Keratinocyte (primary cell): ENCODE measurements around the gene TC2N. TPM values are rescaled to one million over a fixed set of nuclear protein-coding genes. Genes with fewer than 3 reads are reported as not detected.

Source experiments
- DNase-seq: peaks from one replicate; pipeline ENCODE4 v3.0.0-alpha.2; 2011; ENCODE audit warnings: low read depth, missing footprints, low spot score
- FAIRE-seq: peaks from 2 replicates; lab custom pipeline; 2011; peaks lifted over from hg19 to GRCh38; lab: Jason Lieb, UNC
- H2AFZ ChIP-seq: 2 replicates; pipeline ENCODE4 v1.6.0; 2012; ENCODE audit warnings: low read length, control low read depth, inconsistent platforms; ENCODE audit not compliant: control insufficient read depth
- H3K27ac ChIP-seq: 2 replicates; pipeline ENCODE4 v1.5.1; 2011; ENCODE audit warnings: low read length; ENCODE audit not compliant: control insufficient read depth, insufficient read depth
- H3K27me3 ChIP-seq: 3 replicates; pipeline ENCODE4 v1.6.0; 2011; ENCODE audit warnings: low read length; ENCODE audit not compliant: control insufficient read depth, insufficient read depth; ENCODE audit errors: extremely low read depth
- H3K36me3 ChIP-seq, 2 experiments: 2 replicates in 1 of 2; 3 replicates in 1 of 2; pipeline ENCODE4 v1.5.1; 2011; ENCODE audit warnings: low read length in 2 of 2, mild to moderate bottlenecking in 1 of 2; ENCODE audit not compliant: control insufficient read depth in 2 of 2, insufficient read depth in 2 of 2; ENCODE audit errors: extremely low read depth in 1 of 2
- H3K4me1 ChIP-seq: 3 replicates; pipeline ENCODE4 v1.5.1; 2011; ENCODE audit warnings: low read length; ENCODE audit not compliant: control insufficient read depth, insufficient read depth; ENCODE audit errors: extremely low read depth
- H3K4me2 ChIP-seq: 3 replicates; pipeline ENCODE4 v1.6.0; 2011; ENCODE audit warnings: low read depth, low read length; ENCODE audit not compliant: control insufficient read depth, insufficient read depth; ENCODE audit errors: extremely low read depth
- H3K4me3 ChIP-seq, 3 experiments: fragments of 200-600 bp in 1 of 3; sonication (generic) in 1 of 3; 2 replicates in 2 of 3; 3 replicates in 1 of 3; pipeline ENCODE4 v1.5.1; 2011 to 2016; ENCODE audit warnings: low read length in 3 of 3, mild to moderate bottlenecking in 3 of 3, control low read depth in 2 of 3, inconsistent platforms in 1 of 3, low read depth in 1 of 3, mixed read lengths in 1 of 3, mixed run types in 1 of 3, moderate library complexity in 1 of 3; ENCODE audit not compliant: control insufficient read depth in 2 of 3, insufficient read depth in 2 of 3; ENCODE audit errors: extremely low read depth in 1 of 3
- H3K79me2 ChIP-seq: 2 replicates; pipeline ENCODE4 v1.6.0; 2012; ENCODE audit warnings: low read length; ENCODE audit not compliant: control insufficient read depth, insufficient read depth
- H3K9ac ChIP-seq: 3 replicates; pipeline ENCODE4 v1.6.0; 2011; ENCODE audit warnings: low read length; ENCODE audit not compliant: control insufficient read depth, insufficient read depth; ENCODE audit errors: extremely low read depth
- H3K9me1 ChIP-seq: 3 replicates; pipeline ENCODE4 v1.6.0; 2011; ENCODE audit warnings: low read length; ENCODE audit not compliant: control insufficient read depth, insufficient read depth; ENCODE audit errors: extremely low read depth
- H3K9me3 ChIP-seq: 2 replicates; pipeline ENCODE4 v1.5.1; 2012; ENCODE audit warnings: low read depth, low read length; ENCODE audit not compliant: control insufficient read depth
- H4K20me1 ChIP-seq: 3 replicates; pipeline ENCODE4 v1.6.0; 2011; ENCODE audit warnings: low read length; ENCODE audit not compliant: control insufficient read depth, insufficient read depth; ENCODE audit errors: extremely low read depth
- EZH2 ChIP-seq: IDR thresholded peaks from one replicate; pipeline ENCODE4 v1.6.1; 2012; ENCODE audit warnings: inconsistent platforms, mild to moderate bottlenecking, low read length, moderate library complexity
- dilution Hi-C: fragments of 300-500 bp; cut with MboI; formaldehyde crosslinking; loops from one replicate; pipeline ENCODE4 v1.7.0; 2020; ENCODE audit warnings: low sequenced_read_pairs; ENCODE audit not compliant: extremely low pct_ligation_motif_present
- polyA plus RNA-seq, 5 experiments: library from polyadenylated mRNA; depleted of rRNA in 3 of 5; stranded (reverse) in 3 of 5; stranded (forward) in 1 of 5; unstranded in 1 of 5; fragments of >200 nt; gene quantifications; 1 replicate in 1 of 5; 2 replicates in 3 of 5; 3 replicates in 1 of 5; pipeline versions ENCODE4 v1.2.1 to v1.2.3, GENCODE V29; 2011 to 2012; ENCODE audit warnings: missing spikeins in 2 of 5, low read depth in 1 of 5, low replicate concordance in 1 of 5
- TF ChIP-seq, protein P1 (sequence below), 3 experiments: IDR thresholded peaks in 1 of 3; conservative IDR thresholded peaks in 1 of 3; optimal IDR thresholded peaks in 1 of 3; 2 replicates in 2 of 3; 3 replicates in 1 of 3; pipeline versions ENCODE3 to v1.5.1; 2011; ENCODE audit warnings: low read length in 3 of 3, mild to moderate bottlenecking in 3 of 3, moderate library complexity in 2 of 3, control low read depth in 1 of 3, inconsistent platforms in 1 of 3; ENCODE audit not compliant: insufficient read depth in 2 of 3; ENCODE audit errors: extremely low read depth in 1 of 3

The TC2N gene
- polyA plus RNA-seq, 1 donor (not counting 4 experiments of a cell fraction or from before 2014, with no cell fraction given), result 22.6 TPM

DNA sequence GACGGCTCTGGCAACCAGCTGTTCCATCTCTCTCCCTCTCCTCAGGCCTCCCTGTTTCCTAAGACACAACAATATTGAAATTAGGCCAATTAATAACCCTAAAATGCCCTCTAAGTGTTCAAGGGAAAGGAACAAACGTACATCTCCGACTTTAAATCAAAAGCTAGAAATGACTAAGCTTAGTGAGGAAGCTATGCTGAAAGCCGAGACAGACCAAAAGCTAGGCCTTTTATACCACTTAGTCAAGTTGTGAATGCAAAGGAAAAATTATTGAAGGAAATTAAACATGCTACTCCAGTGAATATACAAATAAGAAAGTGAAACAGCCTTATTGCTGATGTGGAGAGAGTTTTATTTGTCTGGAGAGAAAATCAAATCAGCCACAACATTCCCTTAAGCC, 73.6 kb downstream of the TC2N start:
- FAIRE-seq, result no peak
- no peak overlapping the region for H2AFZ ChIP-seq
- H3K4me1 ChIP-seq, result no peaks in the 10 kb centered on the region
- TF ChIP-seq, protein P1, sequence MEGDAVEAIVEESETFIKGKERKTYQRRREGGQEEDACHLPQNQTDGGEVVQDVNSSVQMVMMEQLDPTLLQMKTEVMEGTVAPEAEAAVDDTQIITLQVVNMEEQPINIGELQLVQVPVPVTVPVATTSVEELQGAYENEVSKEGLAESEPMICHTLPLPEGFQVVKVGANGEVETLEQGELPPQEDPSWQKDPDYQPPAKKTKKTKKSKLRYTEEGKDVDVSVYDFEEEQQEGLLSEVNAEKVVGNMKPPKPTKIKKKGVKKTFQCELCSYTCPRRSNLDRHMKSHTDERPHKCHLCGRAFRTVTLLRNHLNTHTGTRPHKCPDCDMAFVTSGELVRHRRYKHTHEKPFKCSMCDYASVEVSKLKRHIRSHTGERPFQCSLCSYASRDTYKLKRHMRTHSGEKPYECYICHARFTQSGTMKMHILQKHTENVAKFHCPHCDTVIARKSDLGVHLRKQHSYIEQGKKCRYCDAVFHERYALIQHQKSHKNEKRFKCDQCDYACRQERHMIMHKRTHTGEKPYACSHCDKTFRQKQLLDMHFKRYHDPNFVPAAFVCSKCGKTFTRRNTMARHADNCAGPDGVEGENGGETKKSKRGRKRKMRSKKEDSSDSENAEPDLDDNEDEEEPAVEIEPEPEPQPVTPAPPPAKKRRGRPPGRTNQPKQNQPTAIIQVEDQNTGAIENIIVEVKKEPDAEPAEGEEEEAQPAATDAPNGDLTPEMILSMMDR (optimal IDR thresholded peaks at IDR 0.05 in 1 of 3, IDR thresholded peaks at IDR 0.05 in 1 of 3, conservative IDR thresholded peaks at IDR 0.05 in 1 of 3; ENCODE audit: extremely low read depth in 1 of 3, insufficient read depth in 2 of 3, low read length in 3 of 3), result no peak
- TF ChIP-seq EZH2, result no peak
- no peak overlapping the region for H3K4me2 ChIP-seq
- H3K27me3 ChIP-seq, result no peaks in the 10 kb centered on the region
- no peak overlapping the region for H3K4me3 ChIP-seq
- H3K9me1 ChIP-seq, result no peaks in the 10 kb centered on the region
- no peaks in the 10 kb centered on the region for H3K79me2 ChIP-seq
- H3K36me3 ChIP-seq, result peaks cover 0 to 3% of the 10 kb centered on the region in 2 experiments
- no peak overlapping the region for H3K9ac ChIP-seq
- dilution Hi-C loops, result no loop called here
- H3K27ac ChIP-seq, result no peak overlapping the region
- H4K20me1 ChIP-seq, result no peaks in the 10 kb centered on the region
- H3K9me3 ChIP-seq, result no peaks in the 10 kb centered on the region
- DNase-seq, result no peak

DNA sequence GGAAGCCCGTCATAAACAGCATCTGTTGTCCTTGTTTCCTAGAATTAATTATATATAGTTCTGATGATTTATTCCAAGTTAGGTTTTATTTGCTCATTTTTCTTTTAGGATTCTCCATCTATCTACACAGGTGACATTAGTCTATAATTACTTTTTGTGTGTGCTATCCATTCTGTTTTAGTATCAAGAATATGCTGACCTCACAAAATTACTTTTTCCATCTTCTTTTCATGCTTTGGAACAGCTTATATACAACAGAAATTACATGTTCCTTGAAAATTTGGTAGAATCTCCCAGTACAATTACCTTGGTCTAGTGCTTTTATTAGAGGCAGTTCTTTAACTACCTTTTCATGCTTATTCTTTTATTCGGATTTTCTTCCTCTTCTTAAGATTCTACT, 81.1 kb downstream of the TC2N start:
- dilution Hi-C loops, result no loop called here

More for the DNA sequence above, 81.1 kb downstream of the TC2N start:
- Histone ChIP-seq H2AFZ (no peak overlapping the region), H3K79me2 (no peaks in the 10 kb centered on the region), H3K36me3 (no peaks in the 10 kb centered on the region), H3K9ac (no peak overlapping the region), H3K4me2 (no peak overlapping the region), H3K27me3 (no peaks in the 10 kb centered on the region), H3K4me3 (no peak overlapping the region), H3K9me1 (no peaks in the 10 kb centered on the region), H3K27ac (no peak overlapping the region), H3K4me1 (no peaks in the 10 kb centered on the region), H3K9me3 (no peaks in the 10 kb centered on the region), H4K20me1 (no peaks in the 10 kb centered on the region)
- no peak for TF ChIP-seq EZH2
- TF ChIP-seq, protein P1 (optimal IDR thresholded peaks at IDR 0.05 in 1 of 3, IDR thresholded peaks at IDR 0.05 in 1 of 3, conservative IDR thresholded peaks at IDR 0.05 in 1 of 3; ENCODE audit: extremely low read depth in 1 of 3, insufficient read depth in 2 of 3, low read length in 3 of 3), result no peak
- FAIRE-seq (no peak), DNase-seq (no peak)
